ENCODE data around the gene ZNF691. TPM values are rescaled to one million over a fixed set of nuclear protein-coding genes. Genes with fewer than 3 reads are reported as not detected.
"Not testable (repeated sequence)": the region's sequence is repeated elsewhere in the genome, so short reads cannot be mapped to it uniquely, and the experiment has no call there.

Gene ZNF691
- total RNA-seq, 1 donor from 2014 or later = 12.8 TPM

DNA sequence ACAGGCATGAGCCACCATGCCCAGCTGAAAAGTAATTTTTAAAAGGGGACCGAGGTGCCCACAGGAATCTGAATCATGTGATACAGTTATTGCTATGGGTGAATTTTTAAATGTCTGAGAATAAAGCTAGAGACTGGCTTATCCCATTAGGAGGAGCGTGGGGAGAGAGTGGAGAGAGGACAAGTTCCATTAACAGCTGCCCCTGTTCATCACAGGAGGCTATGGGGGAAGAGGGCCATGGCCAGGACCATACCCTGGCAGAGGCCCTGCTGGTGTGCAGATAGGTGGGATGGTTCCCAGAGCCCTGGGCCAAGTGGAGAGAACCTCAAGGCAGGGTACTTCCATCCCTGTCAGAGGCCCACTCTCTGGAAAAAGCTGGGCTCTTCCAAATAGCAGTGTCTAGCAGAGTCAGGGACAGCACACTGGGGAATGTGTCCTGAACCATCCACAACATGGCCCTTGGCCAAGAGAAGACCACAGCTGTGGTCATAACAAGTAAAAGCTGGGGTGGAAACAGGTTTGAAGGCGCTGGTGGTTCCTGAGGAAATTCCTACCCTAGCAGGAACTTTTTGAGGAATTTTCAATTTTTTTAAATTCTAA lies 13.7 kb upstream of the ZNF691 start:
- DNase-seq = peak; percentile 61

DNA sequence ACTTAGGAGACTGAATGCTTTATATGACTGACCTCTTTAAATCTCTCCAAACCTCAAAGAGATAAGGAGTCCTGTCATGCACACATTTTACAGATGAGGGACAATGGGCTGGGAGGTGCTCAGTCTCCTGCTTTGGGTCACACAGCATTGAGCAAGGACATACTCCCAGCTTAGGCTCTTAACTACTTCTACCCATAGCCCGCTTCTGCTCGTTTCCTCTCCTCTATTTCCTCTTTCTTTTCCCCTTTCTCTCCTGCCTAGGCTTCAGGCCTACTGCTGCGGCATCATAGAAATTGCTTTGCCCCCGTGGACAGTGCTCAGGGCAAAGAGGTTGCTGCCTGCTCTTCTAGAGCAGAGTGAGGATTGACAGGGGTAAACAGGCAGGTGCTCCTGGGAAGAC lies 12.4 kb upstream of the ZNF691 start:
- DNase-seq = no peak

DNA sequence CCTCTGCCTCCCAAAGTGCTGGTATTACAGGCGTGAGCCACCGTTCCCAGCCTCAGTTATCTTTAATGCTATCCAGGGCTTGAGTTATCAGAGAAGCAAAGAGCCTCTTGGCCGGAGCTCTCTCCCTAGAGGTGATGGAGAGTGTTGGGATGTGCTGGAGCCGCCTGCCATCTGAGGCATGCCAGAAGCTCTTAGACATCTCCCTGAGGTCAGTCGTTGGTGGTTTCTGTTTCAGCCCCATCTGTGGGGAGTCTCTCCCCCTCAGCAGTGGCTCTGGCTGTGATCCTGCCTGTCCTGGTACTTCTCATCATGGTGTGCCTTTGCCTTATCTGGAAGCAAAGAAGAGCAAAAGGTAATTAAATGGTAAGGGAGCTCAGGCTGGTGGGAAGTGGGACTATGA lies 11.6 kb upstream of the ZNF691 start:
- no peak for DNase-seq

DNA sequence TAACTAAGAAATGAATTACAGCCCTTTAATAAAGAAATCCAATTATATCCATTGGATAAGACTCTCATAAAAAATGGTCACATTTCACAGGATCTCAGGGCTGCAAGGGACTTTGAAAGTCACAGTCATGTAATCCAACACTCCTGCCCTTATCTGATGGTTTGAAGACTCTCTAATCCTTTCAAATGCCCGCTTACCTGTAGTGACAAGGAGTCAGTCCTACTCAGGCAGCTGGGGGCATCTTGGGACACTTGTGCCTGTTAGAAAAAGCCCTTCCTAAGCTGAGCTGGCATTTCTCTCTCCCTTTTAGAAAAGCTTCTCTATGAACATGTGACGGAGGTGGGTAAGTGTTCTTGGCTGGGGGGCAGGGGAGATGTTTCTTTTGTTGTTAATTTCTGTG lies 11.0 kb upstream of the ZNF691 start:
- no peak for DNase-seq

DNA sequence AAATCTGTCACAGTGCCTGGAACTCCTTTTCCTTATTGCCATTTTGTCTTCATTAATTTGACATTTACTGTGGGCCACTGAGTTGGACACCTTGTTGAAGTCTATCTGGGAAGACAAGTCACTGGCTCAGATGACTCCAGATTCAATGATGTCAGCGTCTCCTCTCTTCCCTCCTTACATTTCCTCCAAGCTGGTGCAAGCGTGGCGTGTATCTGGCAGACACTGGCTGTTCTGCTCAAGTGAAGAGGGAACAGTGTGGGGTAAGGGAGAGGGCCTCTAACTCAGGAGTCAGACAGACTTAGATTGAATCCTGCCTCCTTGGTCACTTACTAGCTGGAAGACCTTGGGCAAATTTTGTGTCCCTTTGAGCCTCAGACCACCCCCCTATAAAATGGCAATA lies 8.7 kb upstream of the ZNF691 start:
- DNase-seq = no peak

DNA sequence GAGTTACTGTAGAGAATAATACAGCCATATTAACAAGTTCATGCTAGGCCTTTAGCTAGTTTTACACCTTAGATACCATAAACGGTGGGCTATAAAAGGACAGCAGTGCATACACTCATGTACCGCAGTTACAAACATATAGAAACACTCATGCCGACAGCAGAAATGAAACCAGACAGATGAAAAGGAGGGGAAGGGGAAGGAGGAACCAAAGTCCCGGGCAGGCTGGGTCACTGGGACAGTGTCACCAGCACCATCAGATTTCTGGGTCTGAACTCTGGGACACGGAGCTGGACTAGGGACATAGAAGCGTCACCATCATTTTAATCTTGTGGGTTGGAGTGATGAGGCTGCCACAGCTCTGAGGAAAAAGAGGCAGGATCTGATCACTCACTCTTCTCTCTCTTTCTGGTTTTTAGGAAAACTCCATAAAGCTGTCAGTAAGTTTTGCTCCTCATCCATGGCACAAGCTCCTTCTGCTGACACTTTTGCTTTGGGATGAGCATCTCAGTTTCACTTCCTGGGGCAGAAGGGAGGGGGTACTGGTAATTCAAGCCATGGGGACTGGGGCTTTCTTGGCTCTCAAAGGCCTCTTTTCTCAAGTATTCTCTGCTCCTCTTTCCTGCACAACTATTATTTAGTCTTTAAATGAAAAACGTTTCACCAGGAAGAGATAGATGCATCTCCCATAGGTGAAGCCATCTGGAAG lies 7.8 kb upstream of the ZNF691 start:
- no peak for DNase-seq

DNA sequence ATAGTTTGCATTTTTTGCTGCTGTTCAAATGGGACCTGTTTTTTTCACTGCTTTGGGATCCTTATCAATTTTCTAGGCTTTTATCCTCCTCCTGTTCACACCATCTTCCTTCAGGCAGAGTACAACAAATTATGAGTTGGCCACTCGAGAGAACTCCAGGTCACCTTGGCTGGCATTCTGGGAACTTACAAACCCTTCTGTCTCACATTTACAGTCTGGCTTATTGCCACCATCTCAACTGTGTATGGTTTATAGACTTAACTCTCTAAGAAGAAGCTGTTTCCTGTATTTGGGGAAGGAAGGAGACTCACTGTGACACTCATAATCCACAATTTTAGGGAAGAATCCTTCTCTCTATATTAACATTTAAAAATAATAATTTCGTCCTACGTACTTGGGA lies 5.4 kb upstream of the ZNF691 start:
- no peak for DNase-seq

DNA sequence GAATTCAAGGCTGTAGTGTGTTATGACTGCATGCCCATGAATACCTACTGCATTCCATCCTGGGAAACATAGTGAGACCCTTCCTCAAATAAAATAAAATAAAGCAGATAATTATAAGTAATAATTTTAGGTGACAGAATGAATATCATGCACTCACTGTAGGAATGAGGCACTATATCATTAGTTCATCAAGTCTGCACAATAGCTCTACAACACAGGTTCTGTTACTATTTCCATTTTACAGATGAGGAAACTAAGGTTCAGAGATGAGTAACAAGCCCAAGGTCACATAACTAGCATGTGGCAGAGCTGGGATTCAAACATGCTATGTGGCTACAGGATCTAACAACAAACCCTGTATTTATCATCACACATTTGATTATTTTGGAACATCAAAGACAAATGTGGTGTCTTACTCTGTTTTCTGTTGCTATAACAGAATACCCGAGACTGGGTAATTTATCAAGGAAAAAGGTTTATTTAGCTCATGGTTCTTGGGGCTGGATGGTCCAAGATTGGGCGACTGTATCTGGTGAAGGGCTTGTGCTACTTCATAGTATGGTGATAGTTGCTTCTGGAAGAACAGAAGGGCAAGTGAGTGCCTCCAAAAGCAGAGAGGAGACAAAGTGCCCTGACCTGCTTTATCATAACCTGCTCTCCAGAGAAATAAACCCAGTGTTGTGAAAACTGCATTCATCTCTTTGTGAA lies 4.8 kb upstream of the ZNF691 start:
- no peak for DNase-seq

DNA sequence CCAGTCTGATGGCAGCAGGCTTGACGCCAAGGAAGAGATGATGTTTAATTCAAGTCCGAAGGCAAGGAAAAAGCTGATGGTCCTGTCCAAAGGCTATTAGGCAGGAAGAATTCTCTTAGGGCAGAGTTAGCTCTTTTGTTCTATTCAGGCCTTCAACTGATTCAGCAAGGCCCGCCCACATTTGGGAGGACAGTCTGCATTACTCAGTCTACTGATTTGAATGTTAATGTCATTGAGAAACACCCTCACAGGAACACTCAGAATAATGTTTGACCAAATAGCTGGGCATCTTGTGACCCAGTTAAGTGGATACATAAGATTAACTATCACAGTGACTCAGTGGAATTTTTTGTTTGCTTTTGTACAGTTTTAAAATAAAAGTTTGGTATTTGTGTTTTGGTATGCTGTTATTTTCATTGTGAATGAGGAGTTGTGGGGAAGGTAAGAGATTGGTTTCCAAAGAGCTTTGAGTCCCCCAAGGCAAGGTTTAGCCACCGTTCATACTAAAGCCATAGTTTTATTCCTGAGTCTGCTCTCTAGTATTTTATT lies 1.7 kb upstream of the ZNF691 start:
- no peak for DNase-seq

DNA sequence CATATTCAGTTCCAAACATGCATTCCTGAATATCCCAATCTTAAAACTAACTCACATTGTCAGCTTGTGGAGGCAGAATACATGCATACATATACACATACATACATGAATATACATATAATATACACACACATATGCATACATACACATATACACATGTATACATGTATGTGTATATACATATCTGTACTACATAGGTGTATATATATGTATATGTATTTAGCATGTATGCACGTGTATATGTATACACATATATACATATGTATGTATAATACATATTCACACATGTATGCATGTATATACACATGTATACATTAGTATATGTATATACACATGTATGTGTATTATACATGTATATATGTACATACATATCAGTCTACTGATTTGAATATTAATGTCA lies 1.2 kb upstream of the ZNF691 start:
- no peak for DNase-seq

DNA sequence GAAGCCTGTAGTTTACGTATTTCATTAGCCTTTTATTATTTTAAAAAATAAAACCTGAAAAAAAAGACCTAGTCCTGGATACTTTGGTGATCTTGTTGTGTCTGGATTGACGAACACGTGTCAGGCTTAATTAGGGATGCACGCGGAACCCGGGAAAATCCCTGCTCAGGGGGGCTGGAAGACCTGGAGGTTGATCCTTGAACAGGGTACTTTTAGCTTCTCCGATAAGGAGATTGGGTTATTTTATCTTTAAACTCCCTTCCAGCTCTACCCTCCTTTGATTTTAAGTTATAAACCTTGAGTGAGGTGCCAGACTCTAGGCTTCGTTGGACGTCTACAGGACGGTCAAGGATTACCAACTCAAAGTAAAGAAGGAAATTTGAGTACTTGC lies 552 bp upstream of the ZNF691 start:
- DNase-seq = peak; percentile 20

DNA sequence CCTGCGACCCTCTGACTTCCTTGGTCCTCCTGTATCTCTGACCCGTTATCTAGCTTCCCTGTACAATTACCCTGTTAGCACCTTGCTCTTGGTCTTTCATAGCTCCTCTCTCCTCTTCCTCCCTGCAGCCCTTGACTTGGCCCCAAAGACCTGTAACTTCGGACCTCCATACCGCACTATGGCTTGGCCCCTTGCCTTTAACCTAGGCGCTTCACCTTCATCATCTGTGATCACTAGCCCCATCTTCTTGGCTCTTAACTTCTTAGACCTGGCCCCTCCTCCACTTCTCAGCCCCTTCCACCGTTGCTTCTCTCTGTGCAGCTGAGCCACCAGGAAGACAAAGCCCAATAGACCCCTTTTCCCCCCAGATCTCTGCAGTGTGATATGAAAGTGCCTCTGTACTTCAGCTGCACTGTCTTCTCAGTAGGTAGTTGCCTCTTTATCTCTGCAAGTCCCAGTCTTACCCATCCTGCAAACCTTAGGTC lies 740 bp downstream of the ZNF691 start:
- no peak for DNase-seq

DNA sequence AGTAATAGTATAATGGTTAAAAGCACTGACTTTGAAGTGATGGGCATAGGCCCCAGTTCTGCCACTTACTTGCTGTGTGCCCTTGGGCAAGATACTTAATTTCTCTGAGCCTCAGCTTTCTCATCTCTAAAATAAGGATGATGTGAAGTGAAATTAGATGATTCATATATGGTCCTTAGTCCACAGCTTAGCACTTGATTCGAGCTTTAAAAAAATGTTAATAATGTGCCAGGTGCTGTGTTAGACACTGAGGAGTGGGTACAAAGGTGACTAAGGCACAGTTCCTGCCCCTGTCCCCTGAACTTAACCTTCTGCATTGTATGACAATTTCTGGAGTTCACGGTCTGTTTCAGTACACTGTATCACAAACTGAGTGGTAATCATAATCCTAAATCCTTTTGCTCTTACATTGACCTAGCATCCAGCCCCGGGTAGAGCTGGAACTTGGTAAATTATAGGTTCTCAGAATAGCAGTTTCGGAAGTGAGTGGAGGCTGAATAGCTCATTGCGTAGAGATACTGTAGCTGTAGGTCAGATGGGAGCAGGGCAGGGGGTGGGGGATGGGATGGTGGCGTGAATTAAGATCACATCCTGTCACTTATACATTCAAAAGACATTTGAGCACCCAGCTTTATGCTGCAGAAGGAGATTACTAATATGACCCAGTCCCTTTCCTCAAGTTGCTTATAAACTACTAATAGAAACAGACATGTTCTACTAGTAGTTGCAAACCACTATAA lies 1.5 kb downstream of the ZNF691 start:
- no peak for DNase-seq

DNA sequence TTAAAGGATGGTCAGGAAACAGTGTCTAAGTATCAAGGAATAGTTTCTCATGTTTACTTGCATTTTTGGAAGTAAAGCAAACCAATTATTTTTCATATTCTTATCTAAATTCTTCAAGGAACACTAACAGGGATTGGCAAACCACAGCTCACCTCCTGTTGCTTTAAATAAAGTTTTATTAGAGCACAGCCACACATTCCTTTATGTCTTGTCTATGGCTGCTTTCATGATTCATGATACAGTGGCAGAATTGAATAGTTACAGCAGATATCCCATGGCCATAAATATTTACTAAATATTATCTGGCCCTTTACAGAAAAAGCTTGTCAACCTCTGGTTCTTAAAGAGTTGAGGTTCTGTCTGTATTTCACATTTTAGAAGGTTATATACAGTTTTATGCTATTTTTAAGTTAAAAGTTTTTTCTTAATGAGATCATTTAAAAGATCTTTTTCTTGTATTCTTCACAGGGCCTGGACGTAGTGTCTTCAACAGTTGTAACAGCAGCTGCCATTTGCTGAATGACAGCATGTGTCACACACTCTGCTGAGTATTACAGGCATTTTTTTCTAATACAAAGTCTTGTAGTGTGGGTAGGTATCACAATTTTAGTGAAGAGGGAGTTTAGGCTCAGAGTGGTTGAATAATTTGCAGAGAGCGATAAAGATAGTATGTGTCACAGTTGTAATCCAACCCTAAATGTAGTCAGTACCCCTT lies 2.6 kb downstream of the ZNF691 start:
- no peak for DNase-seq

DNA sequence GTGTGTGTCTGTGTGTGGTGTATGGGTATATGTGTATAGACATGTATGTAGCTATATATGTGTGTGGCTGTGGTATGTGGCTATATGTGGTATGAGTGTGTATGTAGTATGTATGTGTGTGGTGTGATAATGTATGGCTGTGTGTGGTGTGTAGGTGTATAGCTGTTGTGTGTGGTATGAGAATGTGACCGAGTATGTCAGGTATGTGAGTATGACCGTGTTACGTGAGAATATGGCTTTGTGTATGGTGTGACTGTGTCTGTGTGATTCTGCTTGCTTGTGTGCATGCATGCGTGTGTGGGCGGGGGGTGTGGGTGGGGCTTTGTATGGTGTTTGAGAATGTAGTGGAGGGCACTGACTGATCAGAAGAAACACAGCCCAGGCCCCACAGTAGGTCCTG lies 3.5 kb downstream of the ZNF691 start:
- no peak for DNase-seq

DNA sequence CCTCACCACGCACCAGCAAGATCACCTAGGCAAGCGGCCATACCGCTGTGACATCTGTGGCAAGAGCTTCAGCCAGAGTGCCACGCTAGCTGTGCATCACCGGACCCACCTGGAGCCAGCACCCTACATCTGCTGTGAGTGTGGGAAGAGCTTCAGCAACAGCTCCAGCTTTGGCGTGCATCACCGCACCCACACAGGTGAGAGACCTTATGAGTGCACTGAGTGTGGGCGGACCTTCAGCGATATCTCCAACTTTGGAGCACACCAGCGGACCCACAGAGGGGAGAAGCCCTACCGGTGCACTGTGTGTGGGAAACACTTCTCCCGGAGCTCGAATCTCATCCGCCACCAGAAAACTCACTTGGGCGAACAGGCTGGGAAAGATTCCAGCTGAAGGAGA lies 5.0 kb downstream of the ZNF691 start:
- DNase-seq = no peak

DNA sequence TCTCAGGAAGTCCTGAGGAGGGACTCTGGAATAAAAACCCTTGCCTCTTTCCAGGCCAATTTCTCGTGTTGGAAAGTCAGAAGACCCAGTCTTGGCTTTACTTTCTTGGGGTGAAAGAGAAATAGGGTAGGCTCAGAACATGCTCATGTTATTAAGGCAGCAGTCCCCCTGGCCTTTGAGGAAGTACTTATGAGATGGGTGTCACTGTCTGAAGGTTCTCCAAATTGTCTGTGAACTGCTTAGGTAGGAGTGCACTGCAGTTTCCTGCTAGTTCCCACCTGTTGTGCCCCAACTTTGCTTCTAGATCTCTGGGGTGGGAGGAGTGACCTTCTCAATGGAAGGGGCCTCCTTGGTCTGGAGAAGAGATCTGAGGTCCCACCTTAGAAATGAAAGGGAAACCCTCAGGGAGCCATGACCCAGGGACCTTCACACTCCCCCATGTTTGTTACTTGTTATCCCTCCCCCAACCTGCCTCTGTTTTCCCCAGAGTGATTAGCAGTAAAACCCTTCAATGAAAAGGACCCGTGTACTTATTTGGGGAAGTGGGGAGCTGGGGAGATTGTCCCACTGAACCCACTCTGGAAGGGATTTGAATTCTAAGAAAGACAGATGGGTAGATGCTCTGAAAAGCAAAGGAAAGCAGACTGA lies 5.7 kb downstream of the ZNF691 start:
- DNase-seq = no peak

DNA sequence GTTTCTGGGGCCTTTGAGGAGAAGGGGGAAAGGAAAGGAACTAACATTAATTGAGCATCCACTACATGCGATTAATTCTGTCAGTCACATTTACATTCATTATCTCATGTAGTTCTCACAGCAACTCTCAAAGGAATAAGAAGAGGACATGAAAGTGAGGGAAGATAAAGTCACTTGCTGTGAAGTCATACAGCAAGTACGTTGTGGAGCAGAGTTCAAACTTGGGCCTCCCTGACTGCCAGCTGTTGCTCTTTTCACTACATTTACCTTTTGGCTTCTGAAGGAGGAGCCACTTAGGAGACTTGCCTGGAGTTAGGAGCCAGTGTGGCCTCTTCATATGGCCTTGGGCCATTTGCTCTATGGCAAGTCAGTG lies 6.2 kb downstream of the ZNF691 start:
- no peak for DNase-seq

DNA sequence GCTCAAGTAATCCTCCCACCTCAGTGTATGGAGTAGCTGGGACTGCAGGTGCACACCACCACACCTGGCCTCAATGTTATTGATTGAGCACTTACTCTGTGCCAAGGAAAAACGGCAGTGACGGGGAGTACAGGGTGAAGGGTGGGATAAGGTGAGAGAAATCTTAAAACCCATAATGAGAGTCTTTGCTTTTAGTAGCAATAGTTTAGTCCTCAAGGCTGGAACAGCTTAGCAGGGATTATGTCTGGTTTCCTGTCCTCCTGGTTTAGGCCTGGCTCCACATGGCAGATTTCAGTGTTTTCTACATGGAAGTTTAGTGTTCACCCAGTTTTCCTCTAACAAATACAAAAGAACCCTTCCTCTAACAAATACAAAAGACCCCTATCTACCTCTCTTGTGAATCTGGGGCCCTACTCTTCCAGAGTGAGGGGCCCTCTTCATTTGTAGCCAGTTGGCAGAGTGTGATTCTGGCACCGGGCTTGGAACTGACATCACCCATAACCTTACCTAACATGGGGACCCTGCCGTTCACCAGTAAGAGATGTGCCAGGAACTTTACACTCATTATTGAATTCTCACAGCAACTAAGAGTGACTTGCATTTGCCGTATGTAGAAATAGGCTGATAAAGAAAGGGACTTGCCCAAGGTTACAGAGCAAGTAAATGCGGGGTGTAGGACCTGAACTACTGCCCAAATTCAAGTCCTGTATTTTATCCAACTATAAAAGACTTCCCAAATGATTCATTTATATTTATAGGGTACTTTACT lies 6.9 kb downstream of the ZNF691 start:
- no peak for DNase-seq

DNA sequence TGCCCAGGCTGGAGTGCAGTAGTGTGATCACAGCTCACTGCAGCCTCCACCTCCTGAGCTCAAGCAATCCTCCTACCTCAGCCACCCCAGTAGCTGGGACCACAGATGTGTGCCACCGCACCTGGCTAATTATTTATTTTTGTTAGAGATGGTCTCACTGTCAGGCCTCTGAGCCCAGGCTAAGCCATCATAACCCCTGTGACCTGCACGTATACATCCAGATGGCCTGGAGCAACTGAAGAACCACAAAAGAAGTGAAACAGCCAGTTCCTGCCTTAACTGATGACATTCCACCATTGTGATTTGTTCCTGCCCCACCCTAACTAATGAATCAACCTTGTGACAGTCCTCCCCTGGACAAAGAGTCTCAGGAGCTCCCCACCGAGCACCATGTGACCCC lies 10.1 kb downstream of the ZNF691 start:
- not testable (repeated sequence) for DNase-seq

DNA sequence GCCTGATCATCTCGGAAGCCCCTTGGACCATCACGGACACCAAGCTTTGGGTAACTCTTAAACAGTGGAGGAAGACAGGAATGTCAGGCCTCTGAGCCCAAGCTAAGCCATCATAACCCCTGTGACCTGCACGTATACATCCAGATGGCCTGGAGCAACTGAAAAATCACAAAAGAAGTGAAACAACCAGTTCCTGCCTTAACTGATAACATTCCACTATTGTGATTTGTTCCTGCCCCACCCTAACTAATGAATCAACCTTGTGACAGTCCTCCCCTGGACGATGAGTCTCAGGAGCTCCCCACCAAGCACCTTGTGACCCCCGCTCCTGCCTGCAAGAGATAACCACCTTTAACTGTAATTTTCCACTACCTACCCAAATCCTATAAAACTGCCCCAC lies 13.0 kb downstream of the ZNF691 start:
- not testable (repeated sequence) for DNase-seq
